PC-9 (cell line): ENCODE measurements around the gene ADAMTS16. TPM values are rescaled to one million over a fixed set of nuclear protein-coding genes. Genes with fewer than 3 reads are reported as not detected.

Experiments
- BruUV-seq: library from RNA; stranded (reverse); fragments of 400-500 nt; replicated peaks from 2 replicates; lab custom pipeline; 2021; lab: Mats Ljungman, UMichigan
- CTCF ChIA-PET: fragments of 300-600 bp; sonication (Branson Sonifier 250); formaldehyde crosslinking; loops from one replicate; lab custom pipeline; 2022; ENCODE audit warnings: antibody characterized with exemption; lab: Charles Lee
- POLR2A ChIA-PET: fragments of 300-600 bp; sonication (Branson Sonifier 250); formaldehyde crosslinking; loops from one replicate; lab custom pipeline; 2022; ENCODE audit warnings: antibody characterized with exemption; ENCODE audit not compliant: unreplicated experiment; lab: Charles Lee
- DNase-seq, 2 experiments: peaks; one replicate each; pipeline versions ENCODE4 v3.0.0 to v3.0.0-alpha.2; 2015 to 2022; ENCODE audit warnings: mixed read lengths in 1 of 2
- H2AFZ ChIP-seq: fragments of 200-600 bp; sonication (generic); 2 replicates; pipeline ENCODE4 v1.8.1; 2017; ENCODE audit warnings: antibody characterized with exemption
- H3F3A ChIP-seq: fragments of 200-600 bp; sonication (generic); 2 replicates; pipeline ENCODE4 v1.8.1; 2017; ENCODE audit warnings: antibody characterized with exemption, mild to moderate bottlenecking, low read depth; ENCODE audit not compliant: insufficient read depth
- H3K27ac ChIP-seq: fragments of 200-600 bp; sonication (generic); 2 replicates; pipeline ENCODE4 v1.6.1; 2016; ENCODE audit warnings: mixed run types
- H3K27me3 ChIP-seq: fragments of 200-600 bp; sonication (generic); 2 replicates; pipeline ENCODE4 v1.6.1; 2016; ENCODE audit warnings: low read depth, mixed run types; ENCODE audit not compliant: insufficient read depth
- H3K36me3 ChIP-seq: fragments of 200-600 bp; sonication (generic); 2 replicates; pipeline ENCODE4 v1.6.1; 2016; ENCODE audit warnings: low read depth, mixed run types
- H3K4me1 ChIP-seq: fragments of 200-600 bp; sonication (generic); replicated peaks from 2 replicates; pipeline ENCODE4 v1.6.1; 2016; ENCODE audit warnings: mixed run types; ENCODE audit not compliant: insufficient read depth
- H3K4me2 ChIP-seq: fragments of 200-600 bp; sonication (generic); 2 replicates; pipeline ENCODE4 v1.6.1; 2017; ENCODE audit warnings: mixed run types
- H3K4me3 ChIP-seq: fragments of 200-600 bp; sonication (generic); 2 replicates; pipeline ENCODE4 v1.6.1; 2016; ENCODE audit warnings: mixed run types
- H3K79me2 ChIP-seq: fragments of 200-600 bp; sonication (generic); 2 replicates; pipeline ENCODE4 v1.6.1; 2017; ENCODE audit warnings: low read depth, mixed run types
- H3K9me2 ChIP-seq: fragments of 200-600 bp; sonication (generic); 2 replicates; pipeline ENCODE4 v1.8.1; 2017; ENCODE audit warnings: mild to moderate bottlenecking; ENCODE audit not compliant: insufficient read depth
- H3K9me3 ChIP-seq: fragments of 200-600 bp; sonication (generic); 2 replicates; pipeline ENCODE4 v1.8.1; 2016; ENCODE audit warnings: low read depth; ENCODE audit not compliant: insufficient read depth
- H4K20me1 ChIP-seq: fragments of 200-600 bp; sonication (generic); 2 replicates; pipeline ENCODE4 v1.8.1; 2017; ENCODE audit not compliant: insufficient read depth
- EZH2 ChIP-seq: fragments of 200-600 bp; sonication (generic); IDR thresholded peaks from 2 replicates; pipeline ENCODE4 v1.8.0; 2017; ENCODE audit warnings: antibody characterized with exemption, low read depth
- intact Hi-C: fragments of 100-400 bp; cut with micrococcal nuclease; formaldehyde crosslinking; loops from one replicate; pipeline ENCODE4 v1.10.0; 2022; ENCODE audit not compliant: unreplicated experiment
- total RNA-seq: library from RNA; stranded (reverse); gene quantifications from 2 replicates; pipeline ENCODE4 v1.2.3, GENCODE V29; 2021
- TF ChIP-seq, protein P1 (sequence below): fragments of 200-600 bp; sonication (generic); conservative IDR thresholded peaks from 2 replicates; pipeline ENCODE4 v1.6.1; 2017; ENCODE audit warnings: mixed run types, antibody characterized with exemption, mild to moderate bottlenecking, moderate library complexity

Gene ADAMTS16
- total RNA-seq, 1 experiment from 2014 or later: 26.4 TPM

DNA sequence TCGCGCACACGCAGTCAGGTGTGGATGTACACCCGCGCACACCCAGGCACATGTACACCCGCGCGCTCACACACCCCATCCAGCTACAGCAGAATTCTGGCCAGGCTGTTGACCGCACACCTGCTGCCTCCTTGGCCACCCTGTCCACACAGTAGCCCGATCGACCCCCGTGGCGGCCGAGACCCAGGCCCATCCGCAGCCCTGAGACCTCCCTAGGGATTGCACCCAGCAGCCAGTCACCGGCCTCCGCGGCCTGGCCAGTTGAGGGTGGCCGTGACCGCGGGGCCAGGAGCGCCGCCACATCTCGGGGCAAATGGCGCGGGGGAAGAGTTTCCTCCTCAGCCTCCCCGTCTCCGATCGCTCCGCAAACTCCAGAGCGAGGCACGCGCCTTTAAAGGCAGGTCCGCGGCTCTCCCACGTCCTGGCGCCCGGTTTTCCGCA is 774 bp upstream of the ADAMTS16 start:
- Histone ChIP-seq H3K27ac (no peak overlapping the region), H3K79me2 (no peaks in the 10 kb centered on the region), H2AFZ (no peak overlapping the region), H3K4me1 (peaks cover 22% of the 10 kb centered on the region), H3K9me2 (no peaks in the 10 kb centered on the region), H3K4me2 (no peak overlapping the region), H3K4me3 (no peak overlapping the region), H3K36me3 (no peaks in the 10 kb centered on the region), H3F3A (peaks cover 9% of the 10 kb centered on the region; the same call in 1 of the 2 replicates), H3K9me3 (no peaks in the 10 kb centered on the region), H3K27me3 (no peaks in the 10 kb centered on the region), H4K20me1 (no peaks in the 10 kb centered on the region)
- intact Hi-C loops: no loop called here
- ChIA-PET POLR2A (no interaction called here), CTCF (no interaction called here)
- no TSS peak for BruUV-seq
- TF ChIP-seq EZH2: no peak
- TF ChIP-seq, protein P1, sequence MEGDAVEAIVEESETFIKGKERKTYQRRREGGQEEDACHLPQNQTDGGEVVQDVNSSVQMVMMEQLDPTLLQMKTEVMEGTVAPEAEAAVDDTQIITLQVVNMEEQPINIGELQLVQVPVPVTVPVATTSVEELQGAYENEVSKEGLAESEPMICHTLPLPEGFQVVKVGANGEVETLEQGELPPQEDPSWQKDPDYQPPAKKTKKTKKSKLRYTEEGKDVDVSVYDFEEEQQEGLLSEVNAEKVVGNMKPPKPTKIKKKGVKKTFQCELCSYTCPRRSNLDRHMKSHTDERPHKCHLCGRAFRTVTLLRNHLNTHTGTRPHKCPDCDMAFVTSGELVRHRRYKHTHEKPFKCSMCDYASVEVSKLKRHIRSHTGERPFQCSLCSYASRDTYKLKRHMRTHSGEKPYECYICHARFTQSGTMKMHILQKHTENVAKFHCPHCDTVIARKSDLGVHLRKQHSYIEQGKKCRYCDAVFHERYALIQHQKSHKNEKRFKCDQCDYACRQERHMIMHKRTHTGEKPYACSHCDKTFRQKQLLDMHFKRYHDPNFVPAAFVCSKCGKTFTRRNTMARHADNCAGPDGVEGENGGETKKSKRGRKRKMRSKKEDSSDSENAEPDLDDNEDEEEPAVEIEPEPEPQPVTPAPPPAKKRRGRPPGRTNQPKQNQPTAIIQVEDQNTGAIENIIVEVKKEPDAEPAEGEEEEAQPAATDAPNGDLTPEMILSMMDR: no peak
- no peak for DNase-seq

DNA sequence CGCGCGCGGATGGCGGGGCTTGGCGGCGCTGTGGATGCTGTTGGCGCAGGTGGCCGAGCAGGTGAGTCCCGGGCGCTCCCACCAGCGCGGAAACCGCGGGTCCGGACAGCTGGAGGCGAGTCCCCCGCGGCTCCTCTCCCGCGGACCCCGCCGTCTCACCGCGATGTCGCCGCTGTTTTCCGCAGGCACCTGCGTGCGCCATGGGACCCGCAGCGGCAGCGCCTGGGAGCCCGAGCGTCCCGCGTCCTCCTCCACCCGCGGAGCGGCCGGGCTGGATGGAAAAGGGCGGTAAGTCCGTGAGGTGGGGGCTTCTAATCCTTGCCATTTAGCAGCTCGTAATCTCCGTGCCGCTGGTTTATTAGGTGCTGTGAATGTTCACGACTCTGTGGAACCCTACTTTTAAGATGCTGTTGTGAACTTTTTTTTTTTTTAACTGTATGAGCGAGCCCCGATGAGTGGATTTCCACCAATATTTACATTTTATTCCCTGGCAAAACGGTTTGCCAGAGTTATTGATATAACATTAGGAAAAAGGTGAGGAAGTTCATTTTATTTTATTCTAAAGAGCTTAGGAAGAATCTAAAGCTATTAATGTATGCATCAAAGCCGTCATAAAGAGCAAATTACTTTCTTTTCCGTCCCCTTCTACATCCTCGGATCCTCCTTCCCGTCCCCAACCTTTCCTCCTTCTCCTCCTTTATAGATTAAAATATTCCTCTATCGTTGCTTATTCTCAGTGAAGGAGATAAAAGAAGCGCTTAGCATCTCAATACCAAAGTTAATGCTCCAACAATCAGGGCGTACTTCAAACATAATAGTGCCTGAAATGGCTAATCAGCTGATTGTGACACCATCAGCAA is 579 bp downstream of the ADAMTS16 start:
- H3K27ac ChIP-seq: no peak overlapping the region
- H3K79me2 ChIP-seq: no peaks in the 10 kb centered on the region
- H3K36me3 ChIP-seq: no peaks in the 10 kb centered on the region
- no TSS peak for BruUV-seq
- CTCF ChIA-PET: interaction anchor here (0.6 to 1.0 kb wide), 6 partner anchors 12 to 281 kb away, joined by 3 to 6 read pairs (median 6); partner anchors contain the start of gene ICE1
- POLR2A ChIA-PET: no interaction called here
- H3K27me3 ChIP-seq: no peaks in the 10 kb centered on the region
- no peaks in the 10 kb centered on the region for H4K20me1 ChIP-seq
- H3K4me1 ChIP-seq: peaks cover 23% of the 10 kb centered on the region
- no peak for DNase-seq
- peaks cover 19% of the 10 kb centered on the region for H3F3A ChIP-seq
- no peaks in the 10 kb centered on the region for H3K9me2 ChIP-seq
- no peak overlapping the region for H3K4me2 ChIP-seq
- no peak overlapping the region for H2AFZ ChIP-seq
- intact Hi-C loops: loop anchor here (1.0 to 10.0 kb wide), 5 partner anchors 200 to 1494 kb away; partner anchors contain the start of genes NSUN2 and SRD5A1
- no peak overlapping the region for H3K4me3 ChIP-seq
- TF ChIP-seq EZH2: no peak
- H3K9me3 ChIP-seq: no peaks in the 10 kb centered on the region; the same call in 1 of the 2 replicates

DNA sequence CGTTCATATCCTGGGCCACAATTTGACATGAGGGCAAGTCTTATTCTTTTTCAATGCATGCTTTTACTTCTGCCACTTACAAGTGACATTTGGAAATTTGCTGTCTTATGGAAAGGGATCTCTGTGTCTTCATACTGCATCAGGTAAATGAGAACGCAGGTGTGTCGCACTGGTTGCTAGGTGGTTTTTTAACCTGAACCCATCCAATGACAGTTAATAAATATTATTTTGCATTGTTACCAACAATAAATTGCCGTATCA is 1.1 kb downstream of the ADAMTS16 start:
- Histone ChIP-seq H3F3A (peaks cover 18% of the 10 kb centered on the region), H3K9me3 (no peaks in the 10 kb centered on the region; the same call in 1 of the 2 replicates), H3K4me2 (no peak overlapping the region), H2AFZ (no peak overlapping the region), H3K79me2 (no peaks in the 10 kb centered on the region), H3K36me3 (no peaks in the 10 kb centered on the region), H3K4me1 (peaks cover 18% of the 10 kb centered on the region), H3K27me3 (no peaks in the 10 kb centered on the region), H3K9me2 (no peaks in the 10 kb centered on the region), H4K20me1 (no peaks in the 10 kb centered on the region), H3K27ac (no peak overlapping the region), H3K4me3 (no peak overlapping the region)
- intact Hi-C loops: loop anchor here (1.0 to 10.0 kb wide), 5 partner anchors 199 to 1494 kb away; partner anchors contain the start of genes NSUN2 and SRD5A1
- ChIA-PET POLR2A (no interaction called here), CTCF (interaction anchor here (0.7 to 1.0 kb wide), 4 partner anchors 13 to 281 kb away, joined by 3 to 6 read pairs (median 6); partner anchors contain the start of gene ICE1)
- BruUV-seq: no TSS peak
- no peak for DNase-seq
- no peak for TF ChIP-seq EZH2
- TF ChIP-seq, protein P1: no peak
